ENCODE data around the gene KRT84. TPM values are rescaled to one million over a fixed set of nuclear protein-coding genes. Genes with fewer than 3 reads are reported as not detected.

KRT84 gene
- total RNA-seq, 2 experiments from 2014 or later = not detected

- Mint-ChIP-seq H3K27me3 (no peaks in the 10 kb centered on the region), H3K9me3 (no peaks in the 10 kb centered on the region), H3K4me3 (no peak overlapping the region), H3K36me3 (no peaks in the 10 kb centered on the region), H3K27ac (no peak overlapping the region), H3K4me1 (peaks cover 20% of the 10 kb centered on the region)
- DNase-seq = no peak
Observed at GRCh38 chr12:52380271-52380694, 5.2 kb downstream of the KRT84 start.

- DNase-seq = no peak
- Mint-ChIP-seq H3K27me3 (no peaks in the 10 kb centered on the region), H3K36me3 (no peaks in the 10 kb centered on the region), H3K9me3 (no peaks in the 10 kb centered on the region), H3K27ac (no peak overlapping the region), H3K4me3 (no peak overlapping the region), H3K4me1 (peaks cover 20% of the 10 kb centered on the region)
Observed at GRCh38 chr12:52379536-52379935, 5.9 kb downstream of the KRT84 start.

- no peaks in the 10 kb centered on the region for H3K9me3 Mint-ChIP-seq
- H3K27me3 Mint-ChIP-seq = no peaks in the 10 kb centered on the region
- no peaks in the 10 kb centered on the region for H3K36me3 Mint-ChIP-seq
- no peak for DNase-seq
- H3K4me3 Mint-ChIP-seq = no peak overlapping the region
- H3K27ac Mint-ChIP-seq = no peak overlapping the region
- H3K4me1 Mint-ChIP-seq = peaks cover 15% of the 10 kb centered on the region
Observed at GRCh38 chr12:52378091-52378490, 7.4 kb downstream of the KRT84 start.

- H3K4me3 Mint-ChIP-seq = no peak overlapping the region
- no peak for DNase-seq
- H3K4me1 Mint-ChIP-seq = peaks cover 7% of the 10 kb centered on the region
- no peak overlapping the region for H3K27ac Mint-ChIP-seq
- H3K9me3 Mint-ChIP-seq = no peaks in the 10 kb centered on the region
- peaks cover under 1% of the 10 kb centered on the region for H3K27me3 Mint-ChIP-seq
- no peaks in the 10 kb centered on the region for H3K36me3 Mint-ChIP-seq
Observed at GRCh38 chr12:52377266-52377665, 8.2 kb downstream of the KRT84 start.

GRCh38 chr12:52372216-52373154, 13.0 kb downstream of the KRT84 start:
- Mint-ChIP-seq H3K27ac (no peak overlapping the region), H3K4me3 (no peak overlapping the region), H3K36me3 (no peaks in the 10 kb centered on the region), H3K4me1 (peaks cover 2% of the 10 kb centered on the region), H3K27me3 (peaks cover 6% of the 10 kb centered on the region), H3K9me3 (no peaks in the 10 kb centered on the region)
- peak; percentile 50 for DNase-seq

- Mint-ChIP-seq H3K9me3 (no peaks in the 10 kb centered on the region), H3K4me3 (no peak overlapping the region), H3K4me1 (peaks cover 2% of the 10 kb centered on the region), H3K27me3 (peaks cover 6% of the 10 kb centered on the region), H3K36me3 (no peaks in the 10 kb centered on the region), H3K27ac (no peak overlapping the region)
- DNase-seq = no peak
Observed at GRCh38 chr12:52371716-52372115, 13.7 kb downstream of the KRT84 start.

- no peak overlapping the region for H3K4me3 Mint-ChIP-seq
- DNase-seq = no peak
- peaks cover 2% of the 10 kb centered on the region for H3K4me1 Mint-ChIP-seq
- no peaks in the 10 kb centered on the region for H3K9me3 Mint-ChIP-seq
- H3K27ac Mint-ChIP-seq = no peak overlapping the region
- peaks cover 6% of the 10 kb centered on the region for H3K27me3 Mint-ChIP-seq
- no peaks in the 10 kb centered on the region for H3K36me3 Mint-ChIP-seq
Observed at GRCh38 chr12:52370926-52371608, 14.4 kb downstream of the KRT84 start.

- Mint-ChIP-seq H3K27me3 (peaks cover 6% of the 10 kb centered on the region), H3K4me1 (peaks cover 2% of the 10 kb centered on the region), H3K9me3 (no peaks in the 10 kb centered on the region), H3K27ac (no peak overlapping the region), H3K4me3 (no peak overlapping the region), H3K36me3 (no peaks in the 10 kb centered on the region)
- DNase-seq = no peak
Observed at GRCh38 chr12:52369809-52370208, 15.6 kb downstream of the KRT84 start.

GRCh38 chr12:52369211-52369610, 16.2 kb downstream of the KRT84 start:
- DNase-seq = no peak
- Mint-ChIP-seq H3K9me3 (no peaks in the 10 kb centered on the region), H3K4me1 (peaks cover 2% of the 10 kb centered on the region), H3K36me3 (no peaks in the 10 kb centered on the region), H3K4me3 (no peak overlapping the region), H3K27ac (no peak overlapping the region), H3K27me3 (peaks cover 6% of the 10 kb centered on the region)

- no peaks in the 10 kb centered on the region for H3K36me3 Mint-ChIP-seq
- H3K27ac Mint-ChIP-seq = no peak overlapping the region
- no peaks in the 10 kb centered on the region for H3K9me3 Mint-ChIP-seq
- H3K27me3 Mint-ChIP-seq = peaks cover 6% of the 10 kb centered on the region
- DNase-seq = no peak
- H3K4me3 Mint-ChIP-seq = no peak overlapping the region
- H3K4me1 Mint-ChIP-seq = peaks cover 2% of the 10 kb centered on the region
Observed at GRCh38 chr12:52368508-52368907, 16.9 kb downstream of the KRT84 start.

GRCh38 chr12:52367876-52368275, 17.6 kb downstream of the KRT84 start:
- H3K4me3 Mint-ChIP-seq = no peak overlapping the region
- H3K4me1 Mint-ChIP-seq = peaks cover 2% of the 10 kb centered on the region
- H3K36me3 Mint-ChIP-seq = no peaks in the 10 kb centered on the region
- no peak overlapping the region for H3K27ac Mint-ChIP-seq
- no peaks in the 10 kb centered on the region for H3K9me3 Mint-ChIP-seq
- no peak for DNase-seq
- H3K27me3 Mint-ChIP-seq = peaks cover 6% of the 10 kb centered on the region

- H3K27me3 Mint-ChIP-seq = peaks cover 2% of the 10 kb centered on the region
- no peaks in the 10 kb centered on the region for H3K9me3 Mint-ChIP-seq
- no peaks in the 10 kb centered on the region for H3K4me1 Mint-ChIP-seq
- no peak for DNase-seq
- no peak within 1 kb of the TSS for H3K27ac Mint-ChIP-seq
- no peak within 1 kb of the TSS for H3K4me3 Mint-ChIP-seq
- no peaks in the 10 kb centered on the region for H3K36me3 Mint-ChIP-seq
Observed at GRCh38 chr12:52366738-52367485, 18.5 kb downstream of the KRT84 start, which contains the start of gene KRT85. TSS of gene KRT85 (minus strand) at chr12:52367481. CDS start at chr12:52367405, 76 bp downstream.

- Mint-ChIP-seq H3K36me3 (no peaks in the 10 kb centered on the region), H3K4me3 (no peak overlapping the region), H3K4me1 (no peaks in the 10 kb centered on the region), H3K27ac (no peak overlapping the region), H3K27me3 (no peaks in the 10 kb centered on the region), H3K9me3 (no peaks in the 10 kb centered on the region)
- no peak for DNase-seq
Observed at GRCh38 chr12:52364901-52365489, 20.5 kb downstream of the KRT84 start.

- Mint-ChIP-seq H3K4me3 (no peak overlapping the region), H3K27me3 (no peaks in the 10 kb centered on the region), H3K9me3 (no peaks in the 10 kb centered on the region), H3K4me1 (peaks cover 7% of the 10 kb centered on the region), H3K36me3 (no peaks in the 10 kb centered on the region), H3K27ac (no peak overlapping the region)
- DNase-seq = no peak
Observed at GRCh38 chr12:52364061-52364460, 21.4 kb downstream of the KRT84 start.
